SIG-M5 treated with dmso at 0.1 percent for 504 hours (cell line): ENCODE measurements around the gene C17orf78.
A peak's percentile ranks its signal among the peaks of the same experiment; 100 is the strongest.

Source experiments
- DNase-seq: peaks from one replicate; lab custom pipeline; 2025; ENCODE audit not compliant: unreplicated experiment; lab: John Stamatoyannopoulos, UW

Gene C17orf78

GRCh38 chr17:37430051-37430627, 54.4 kb downstream of the C17orf78 start:
- DNase-seq, result peak; percentile 34

DNA sequence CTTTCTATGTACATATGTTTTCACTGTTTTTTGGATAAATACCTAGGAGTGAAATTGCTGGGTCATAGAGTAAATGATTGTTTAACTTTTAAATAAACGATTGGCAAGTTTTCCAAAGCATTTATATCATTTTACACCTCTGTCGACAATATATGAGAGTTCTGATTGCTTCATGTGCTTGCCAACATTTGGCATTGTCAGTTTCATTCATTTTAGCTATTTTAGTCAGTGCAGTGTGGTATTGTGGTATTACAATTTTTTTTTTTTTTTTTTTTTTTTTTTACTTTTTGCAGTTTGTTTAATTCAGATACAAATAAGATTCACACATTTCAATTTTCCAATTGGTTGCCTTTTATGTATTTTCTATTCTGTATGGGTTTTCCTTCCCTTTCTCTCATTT, 56.9 kb downstream of the C17orf78 start:
- no peak for DNase-seq

- DNase-seq, result no peak
Measured at GRCh38 chr17:37438141-37438540, 62.4 kb downstream of the C17orf78 start.

DNA sequence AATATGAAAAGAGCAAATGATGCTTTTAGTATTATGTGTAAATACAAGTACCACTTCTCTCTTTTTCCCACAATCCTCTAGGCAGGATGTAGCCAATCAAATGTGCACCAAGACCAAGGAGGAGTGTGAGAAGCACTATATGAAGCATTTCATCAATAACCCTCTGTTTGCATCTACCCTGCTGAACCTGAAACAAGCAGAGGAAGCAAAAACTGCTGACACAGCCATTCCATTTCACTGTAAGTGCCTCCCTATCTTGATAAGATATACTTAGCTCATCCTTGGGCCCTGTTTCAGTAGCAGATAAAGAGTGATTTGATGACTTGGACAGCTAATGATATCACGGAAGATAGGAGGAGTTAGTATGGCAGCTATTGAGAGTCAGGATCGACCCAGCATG, 64.6 kb downstream of the C17orf78 start:
- no peak for DNase-seq

DNA sequence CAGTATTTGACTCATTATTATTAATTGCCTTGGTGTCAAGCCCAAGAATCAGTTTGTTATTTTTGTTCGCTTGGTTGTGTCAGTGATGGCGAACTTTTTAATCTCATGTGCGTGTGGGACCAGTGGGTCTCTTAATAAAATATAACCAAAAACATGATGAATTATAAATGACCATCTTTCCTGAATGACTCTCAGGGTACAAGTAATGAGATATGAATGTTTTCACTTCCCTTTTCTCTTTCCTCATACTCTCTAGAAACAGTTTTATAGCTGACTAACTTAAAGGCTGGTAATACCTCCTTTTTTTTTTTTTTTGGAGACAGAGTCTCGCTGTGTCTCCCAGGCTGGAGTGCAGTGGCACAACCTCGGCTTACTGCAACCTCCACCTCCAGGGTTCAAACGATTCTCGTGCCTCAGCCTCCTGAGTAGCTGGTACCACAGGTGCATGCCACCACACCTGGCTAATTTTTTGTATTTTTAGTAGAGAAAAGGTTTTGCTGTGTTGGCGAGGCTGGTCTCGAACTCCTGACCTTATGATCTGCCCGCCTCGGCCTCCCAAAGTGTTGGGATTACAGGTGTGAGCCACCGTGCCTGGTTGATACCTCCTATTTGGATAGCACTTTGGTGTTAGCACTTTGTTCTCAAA, 65.7 kb downstream of the C17orf78 start:
- peak; percentile 73 for DNase-seq
